Esophagus muscularis mucosa (tissue), 4 donors: ENCODE results near the gene HS3ST3A1. TPM values are rescaled to one million over a fixed set of nuclear protein-coding genes. Genes with fewer than 3 reads are reported as not detected.

Source experiments
- DNase-seq: peaks from one replicate; pipeline ENCODE4 v3.0.0-alpha.2; 2017; ENCODE audit errors: extremely low spot score
- H3K27ac ChIP-seq, 4 donors: fragments of 200-600 bp; sonication (generic); replicated peaks in 1 of 4; 1 replicate in 3 of 4; 2 replicates in 1 of 4; pipeline ENCODE4 v1.5.1; 2016 to 2019; ENCODE audit warnings: mild to moderate bottlenecking in 1 of 4
- H3K27me3 ChIP-seq, 4 donors: fragments of 200-600 bp; sonication (generic); one replicate each; pipeline versions ENCODE4 v1.5.1 to v1.6.0; 2016 to 2019
- H3K36me3 ChIP-seq, 4 donors: fragments of 200-600 bp; sonication (generic); one replicate each; pipeline ENCODE4 v1.5.1; 2016 to 2019
- H3K4me1 ChIP-seq, 4 donors: fragments of 200-600 bp; sonication (generic); one replicate each; pipeline ENCODE4 v1.5.1; 2016 to 2019
- H3K4me3 ChIP-seq, 4 donors: fragments of 200-600 bp; sonication (generic); 1 replicate in 2 of 4; 2 replicates in 2 of 4; pipeline ENCODE4 v1.5.1; 2016 to 2019; ENCODE audit warnings: mild to moderate bottlenecking in 4 of 4, moderate library complexity in 1 of 4
- H3K9me3 ChIP-seq, 4 donors: fragments of 200-600 bp; sonication (generic); 1 replicate in 3 of 4; 2 replicates in 1 of 4; pipeline ENCODE4 v1.5.1; 2016 to 2019
- EP300 ChIP-seq: sonication (generic); formaldehyde crosslinking; IDR thresholded peaks from one replicate; pipeline ENCODE4 v1.6.1; 2017; ENCODE audit warnings: antibody characterized with exemption
- POLR2A ChIP-seq: fragments of 450-650 bp; IDR thresholded peaks from one replicate; pipeline ENCODE4 v1.6.1; 2017; ENCODE audit warnings: antibody characterized with exemption, moderate library complexity, mild to moderate bottlenecking, low read depth
- POLR2AphosphoS5 ChIP-seq, 2 donors: sonication (generic); formaldehyde crosslinking; IDR thresholded peaks; one replicate each; pipeline ENCODE4 v1.6.1; 2017; ENCODE audit warnings: antibody characterized with exemption in 2 of 2
- WGBS: methylation state at CpG from one replicate; pipeline ENCODE4 v1.1.5; 2018; 5-methylcytosine and 5-hydroxymethylcytosine counted together
- intact Hi-C: fragments of 100-400 bp; cut with DNase I; formaldehyde crosslinking; loops from one replicate; pipeline ENCODE4 v1.15.1; 2023
- total RNA-seq, 4 donors: library from RNA; depleted of rRNA; stranded (reverse); fragments of >200 nt; gene quantifications; one replicate each; pipeline versions ENCODE4 v1.1.0 to v1.2.1, GENCODE V29; 2016
- TF ChIP-seq, protein P1 (sequence below), 3 experiments: fragments of 200-600 bp in 2 of 3; fragments of 450-650 bp in 1 of 3; sonication (generic) in 2 of 3; IDR thresholded peaks; one replicate each; pipeline ENCODE4 v1.5.1; 2017 to 2019; ENCODE audit warnings: antibody characterized with exemption in 3 of 3, mild to moderate bottlenecking in 2 of 3, moderate library complexity in 1 of 3

The HS3ST3A1 gene
- total RNA-seq, 4 donors from 2014 or later, result 5.7 to 10.4 (median 7.7) TPM

DNA sequence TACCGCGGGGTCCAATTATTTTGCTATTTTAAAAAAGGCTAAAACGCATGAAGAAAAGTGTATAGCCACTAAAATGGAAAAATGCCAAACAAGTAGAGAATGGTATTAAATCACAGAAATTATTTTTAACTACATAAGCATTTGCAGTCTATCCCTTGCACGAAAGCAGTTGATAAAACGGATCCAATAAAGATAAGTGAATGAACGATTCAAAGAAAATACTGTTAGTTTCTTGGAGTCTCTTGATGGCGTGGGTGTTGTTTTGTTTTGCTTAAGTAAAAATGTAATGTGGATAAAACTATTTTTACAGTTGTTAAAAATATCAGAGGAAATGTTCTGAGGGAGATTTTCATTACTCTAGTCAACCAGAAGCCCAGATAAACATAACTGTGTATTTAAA lies 9.3 kb downstream of the HS3ST3A1 start:
- H3K36me3 ChIP-seq, result no peaks in the 10 kb centered on the region
- no peak for TF ChIP-seq POLR2A
- no peak for TF ChIP-seq EP300
- TF ChIP-seq POLR2AphosphoS5 (IDR thresholded peaks at IDR 0.05), result no peak
- TF ChIP-seq, protein P1, sequence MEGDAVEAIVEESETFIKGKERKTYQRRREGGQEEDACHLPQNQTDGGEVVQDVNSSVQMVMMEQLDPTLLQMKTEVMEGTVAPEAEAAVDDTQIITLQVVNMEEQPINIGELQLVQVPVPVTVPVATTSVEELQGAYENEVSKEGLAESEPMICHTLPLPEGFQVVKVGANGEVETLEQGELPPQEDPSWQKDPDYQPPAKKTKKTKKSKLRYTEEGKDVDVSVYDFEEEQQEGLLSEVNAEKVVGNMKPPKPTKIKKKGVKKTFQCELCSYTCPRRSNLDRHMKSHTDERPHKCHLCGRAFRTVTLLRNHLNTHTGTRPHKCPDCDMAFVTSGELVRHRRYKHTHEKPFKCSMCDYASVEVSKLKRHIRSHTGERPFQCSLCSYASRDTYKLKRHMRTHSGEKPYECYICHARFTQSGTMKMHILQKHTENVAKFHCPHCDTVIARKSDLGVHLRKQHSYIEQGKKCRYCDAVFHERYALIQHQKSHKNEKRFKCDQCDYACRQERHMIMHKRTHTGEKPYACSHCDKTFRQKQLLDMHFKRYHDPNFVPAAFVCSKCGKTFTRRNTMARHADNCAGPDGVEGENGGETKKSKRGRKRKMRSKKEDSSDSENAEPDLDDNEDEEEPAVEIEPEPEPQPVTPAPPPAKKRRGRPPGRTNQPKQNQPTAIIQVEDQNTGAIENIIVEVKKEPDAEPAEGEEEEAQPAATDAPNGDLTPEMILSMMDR (IDR thresholded peaks at IDR 0.05), result no peak
- peaks cover 0 to 31% (median 0%) of the 10 kb centered on the region in 4 donors for H3K27me3 ChIP-seq
- intact Hi-C loops, result loop anchor here (10.0 kb wide), 1 partner anchor 472 kb away; the partner anchor contains the start of gene COX10
- WGBS, result 63% methylated on average over 7 of the region's 7 CpGs
- H3K27ac ChIP-seq, result no peak overlapping the region
- no peak overlapping the region for H3K4me3 ChIP-seq
- DNase-seq, result no peak
- H3K4me1 ChIP-seq, result peaks cover 0 to 4% (median 0%) of the 10 kb centered on the region in 4 donors
- H3K9me3 ChIP-seq, result no peaks in the 10 kb centered on the region

DNA sequence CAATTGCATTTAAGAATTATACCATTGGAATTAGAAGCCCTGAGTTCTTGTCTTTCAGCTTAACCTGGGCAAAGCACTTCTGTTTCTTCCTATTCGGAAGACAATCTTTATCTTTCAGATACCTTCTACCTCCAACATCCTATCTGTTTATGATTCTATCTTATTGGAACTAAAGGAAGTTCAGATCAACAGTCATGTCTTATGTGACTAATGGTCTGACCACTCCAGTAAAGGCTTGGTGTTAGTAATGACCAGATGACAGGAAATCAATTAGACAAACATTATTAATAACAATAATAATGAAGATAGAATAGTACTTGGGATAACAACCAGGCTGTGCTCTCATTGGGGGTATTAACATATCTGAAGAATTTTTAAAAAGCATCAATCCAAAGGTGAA lies 11.3 kb downstream of the HS3ST3A1 start:
- H3K4me3 ChIP-seq, result no peak overlapping the region
- intact Hi-C loops, result loop anchor here (10.0 kb wide), 1 partner anchor 474 kb away; the partner anchor contains the start of gene COX10
- H3K9me3 ChIP-seq, result no peaks in the 10 kb centered on the region
- H3K36me3 ChIP-seq, result no peaks in the 10 kb centered on the region
- peaks cover 0 to 20% (median 0%) of the 10 kb centered on the region in 4 donors for H3K27me3 ChIP-seq
- peaks cover 0 to under 1% (median 0%) of the 10 kb centered on the region in 4 donors for H3K4me1 ChIP-seq
- TF ChIP-seq POLR2A (no peak), EP300 (no peak), POLR2AphosphoS5 (IDR thresholded peaks at IDR 0.05) (no peak)
- TF ChIP-seq, protein P1 (IDR thresholded peaks at IDR 0.05), result no peak
- H3K27ac ChIP-seq, result no peak overlapping the region
- 80% methylated on average over 1 of the region's 1 CpG for WGBS
- DNase-seq, result no peak

DNA sequence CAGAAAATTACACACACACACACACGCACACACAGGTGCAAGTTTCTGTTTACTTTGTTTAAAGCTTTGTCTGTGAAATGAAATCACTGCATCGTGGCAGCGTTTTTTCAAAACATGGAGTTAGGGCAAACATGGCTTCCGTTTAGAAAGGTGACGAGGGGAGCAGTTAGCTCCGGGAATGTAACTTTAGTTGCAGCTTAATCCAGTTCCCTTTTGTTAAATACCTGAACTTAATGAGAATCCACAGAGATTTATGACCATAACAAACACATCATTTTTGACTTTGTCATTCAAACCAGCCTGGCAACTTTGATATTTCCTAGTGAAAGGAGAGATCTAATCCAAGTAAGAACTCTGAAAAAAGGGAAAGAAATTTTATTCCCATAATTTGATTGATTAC lies 12.1 kb downstream of the HS3ST3A1 start:
- 67% methylated on average over 6 of the region's 6 CpGs for WGBS
- Histone ChIP-seq H3K9me3 (no peaks in the 10 kb centered on the region), H3K4me1 (no peaks in the 10 kb centered on the region), H3K27me3 (peaks cover 0 to 19% (median under 1%) of the 10 kb centered on the region in 4 donors), H3K4me3 (no peak overlapping the region), H3K27ac (no peak overlapping the region), H3K36me3 (no peaks in the 10 kb centered on the region)
- no peak for DNase-seq
- intact Hi-C loops, result loop anchor here (10.0 kb wide), 1 partner anchor 475 kb away; the partner anchor contains the start of gene COX10
- TF ChIP-seq EP300 (no peak), POLR2A (no peak), POLR2AphosphoS5 (IDR thresholded peaks at IDR 0.05) (no peak)
- TF ChIP-seq, protein P1 (IDR thresholded peaks at IDR 0.05), result no peak

DNA sequence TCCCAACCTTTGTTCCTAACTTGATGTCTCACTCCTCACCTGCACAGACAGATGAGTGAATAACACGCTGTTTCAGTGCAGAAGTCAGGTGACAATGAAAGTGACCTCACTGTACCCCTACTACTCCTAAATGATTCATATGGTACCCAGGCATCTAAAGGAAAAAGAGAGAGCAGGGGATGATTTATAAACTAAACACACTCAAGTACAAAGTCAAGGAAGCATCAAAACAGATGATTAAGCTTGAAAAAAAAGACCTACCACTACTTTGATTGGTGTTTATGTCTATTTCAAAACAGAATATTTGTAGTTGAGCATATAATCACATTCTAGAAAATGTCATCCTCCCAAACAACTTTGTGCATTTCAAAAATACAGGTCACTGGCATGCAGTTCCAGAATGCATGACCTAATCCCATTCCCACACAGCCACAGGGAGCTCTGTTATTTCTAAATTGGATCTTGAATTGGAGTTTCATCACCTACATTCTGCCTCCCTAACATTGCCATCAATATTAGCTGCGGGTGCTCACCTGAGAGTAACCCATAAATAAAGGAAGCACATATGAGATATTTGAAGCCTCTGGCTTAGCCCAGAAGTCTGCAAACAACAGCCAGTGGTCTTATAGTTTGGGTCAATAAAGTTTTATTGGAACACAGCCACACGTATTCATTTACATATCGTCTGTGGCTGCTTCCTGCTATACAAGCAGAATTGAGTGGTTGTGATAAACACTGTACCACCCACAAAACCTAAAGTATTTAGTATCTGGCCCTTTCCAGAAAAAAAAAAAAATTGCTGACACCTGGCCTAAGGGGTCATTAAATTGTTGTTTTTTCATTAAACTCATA lies 14.0 kb downstream of the HS3ST3A1 start:
- Histone ChIP-seq H3K27ac (no peak overlapping the region), H3K36me3 (no peaks in the 10 kb centered on the region), H3K4me1 (no peaks in the 10 kb centered on the region), H3K9me3 (no peaks in the 10 kb centered on the region), H3K27me3 (peaks cover 0 to 19% (median 2%) of the 10 kb centered on the region in 4 donors), H3K4me3 (no peak overlapping the region)
- WGBS, result 96% methylated on average over 4 of the region's 4 CpGs
- no peak for DNase-seq
- intact Hi-C loops, result no loop called here
- no peak for TF ChIP-seq POLR2A

DNA sequence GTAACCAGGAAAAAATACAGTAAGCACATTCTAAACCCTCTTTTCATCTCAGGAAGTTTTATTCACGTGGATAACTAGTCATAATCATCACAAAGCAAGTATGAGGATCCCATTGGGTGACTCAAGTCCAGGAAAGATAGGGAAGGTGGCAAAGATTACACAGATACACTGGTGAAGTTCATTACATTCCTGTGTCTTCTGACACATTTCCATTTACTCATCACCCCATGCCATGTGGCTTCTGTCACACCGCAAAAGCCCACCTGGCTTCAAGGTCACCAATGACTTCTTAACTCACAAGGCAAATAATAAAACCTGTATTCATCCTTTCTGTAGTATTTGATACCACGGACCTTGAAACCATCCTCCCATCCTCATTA lies 17.0 kb downstream of the HS3ST3A1 start:
- 86% methylated on average over 3 of the region's 3 CpGs for WGBS
- intact Hi-C loops, result no loop called here
- TF ChIP-seq, protein P1 (IDR thresholded peaks at IDR 0.05), result no peak
- TF ChIP-seq POLR2AphosphoS5 (IDR thresholded peaks at IDR 0.05) (no peak), EP300 (no peak), POLR2A (no peak)
- Histone ChIP-seq H3K27me3 (peaks cover 0 to 17% (median 2%) of the 10 kb centered on the region in 4 donors), H3K9me3 (no peaks in the 10 kb centered on the region), H3K4me1 (peaks cover 0 to 5% (median 0%) of the 10 kb centered on the region in 4 donors), H3K4me3 (no peak overlapping the region), H3K27ac (no peak overlapping the region), H3K36me3 (no peaks in the 10 kb centered on the region)
- no peak for DNase-seq
